NCI-H2196 (cell line): ENCODE measurements around the gene ZNF621.
"Not testable (repeated sequence)": the region's sequence is repeated elsewhere in the genome, so short reads cannot be mapped to it uniquely, and the experiment has no call there.

ENCODE experiments used
- DNase-seq: peaks from one replicate; lab custom pipeline; 2025; ENCODE audit not compliant: unreplicated experiment; lab: John Stamatoyannopoulos, UW

The ZNF621 gene

DNA sequence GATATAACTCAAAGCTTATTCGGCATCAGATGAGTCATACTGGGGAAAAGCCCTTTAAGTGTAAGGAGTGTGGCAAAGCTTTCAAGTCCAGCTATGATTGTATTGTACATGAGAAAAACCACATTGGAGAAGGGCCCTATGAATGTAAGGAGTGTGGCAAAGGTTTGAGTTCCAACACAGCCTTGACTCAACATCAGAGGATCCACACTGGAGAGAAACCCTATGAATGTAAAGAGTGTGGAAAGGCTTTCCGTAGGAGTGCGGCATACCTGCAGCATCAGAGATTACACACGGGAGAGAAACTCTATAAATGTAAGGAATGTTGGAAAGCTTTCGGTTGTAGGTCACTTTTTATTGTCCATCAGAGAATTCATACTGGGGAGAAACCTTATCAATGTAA lies 7.5 kb downstream of the ZNF621 start:
- no peak for DNase-seq

DNA sequence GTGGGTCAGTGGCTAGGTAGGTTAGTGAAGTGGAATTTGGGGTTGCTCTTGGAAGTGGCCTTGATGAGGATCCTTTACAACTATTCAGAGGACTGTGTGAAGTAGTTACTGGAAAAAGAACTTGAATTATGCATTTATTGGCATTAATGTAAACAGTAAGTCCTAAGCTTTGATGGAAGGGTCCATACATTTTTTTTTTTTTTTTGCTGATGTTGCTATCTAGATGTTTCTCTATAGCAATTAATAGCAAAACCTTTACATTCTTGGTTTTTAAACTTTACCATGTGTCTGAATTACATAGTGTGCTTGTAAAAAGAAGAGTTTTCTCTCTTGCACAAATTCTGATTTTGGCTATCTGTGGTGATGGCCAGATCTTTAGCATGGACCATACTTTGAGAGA lies 9.5 kb downstream of the ZNF621 start:
- DNase-seq: no peak

GRCh38 chr3:40546816-40547215 lies 22.1 kb downstream of the ZNF621 start:
- DNase-seq: no peak

GRCh38 chr3:40550167-40550566 lies 25.4 kb downstream of the ZNF621 start:
- DNase-seq: no peak

- DNase-seq: no peak
Observed at GRCh38 chr3:40557575-40558161, 32.9 kb downstream of the ZNF621 start.

DNA sequence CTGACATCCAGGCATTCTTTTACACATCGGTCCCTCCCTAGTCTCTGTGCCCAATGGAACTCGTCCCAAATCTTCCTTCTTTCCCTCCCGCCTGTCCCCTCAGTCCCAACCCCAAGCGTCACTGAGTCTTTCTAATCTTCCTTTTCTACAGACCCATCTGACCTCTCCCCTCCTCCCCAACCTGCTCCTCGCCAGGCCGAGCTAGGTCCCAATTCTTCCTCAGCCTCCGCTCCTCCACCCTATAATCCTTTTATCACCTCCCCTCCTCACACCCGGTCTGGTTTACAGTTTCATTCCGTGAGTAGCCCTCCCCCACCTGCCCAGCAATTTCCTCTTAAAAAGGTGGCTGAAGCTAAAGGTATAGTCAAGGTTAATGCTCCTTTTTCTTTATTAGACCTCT lies 37.7 kb downstream of the ZNF621 start:
- DNase-seq: not testable (repeated sequence)

DNA sequence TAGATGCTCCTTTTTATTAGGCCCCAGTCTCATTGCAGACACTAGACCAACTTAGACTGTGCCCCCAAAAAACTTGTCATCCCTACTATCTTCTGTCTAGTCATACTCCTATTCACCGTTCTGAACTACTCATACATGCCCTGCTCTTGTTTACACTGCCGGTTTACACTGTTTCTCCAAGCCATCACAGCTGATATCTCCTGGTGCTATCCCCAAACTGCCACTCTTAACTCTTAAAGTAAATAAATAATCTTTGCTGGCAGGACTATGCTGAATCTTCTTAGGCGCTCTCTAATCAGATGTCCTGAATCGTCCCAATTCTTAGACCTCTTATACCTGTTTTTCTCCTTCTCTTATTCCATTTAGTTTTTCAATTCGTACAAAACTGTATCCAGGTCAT lies 40.9 kb downstream of the ZNF621 start:
- not testable (repeated sequence) for DNase-seq

DNA sequence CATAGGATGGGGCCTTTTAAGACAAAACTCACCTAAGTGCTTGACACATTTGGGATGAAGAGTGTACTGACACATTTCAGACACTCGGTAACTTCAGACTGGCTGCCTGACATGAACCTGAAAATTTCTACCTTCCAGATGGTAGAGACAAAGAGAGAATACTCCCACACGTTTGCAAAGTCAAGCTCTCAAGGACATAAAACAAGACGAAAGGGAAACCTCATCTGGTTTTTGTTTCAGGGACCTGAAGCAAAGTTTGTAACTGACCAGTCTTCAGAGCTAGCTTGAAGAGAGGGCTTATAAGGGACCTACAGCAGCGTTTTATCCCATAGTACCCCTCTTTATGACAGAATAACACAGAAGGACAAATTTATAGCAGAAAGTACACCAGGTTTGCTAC lies 41.9 kb downstream of the ZNF621 start:
- DNase-seq: no peak

DNA sequence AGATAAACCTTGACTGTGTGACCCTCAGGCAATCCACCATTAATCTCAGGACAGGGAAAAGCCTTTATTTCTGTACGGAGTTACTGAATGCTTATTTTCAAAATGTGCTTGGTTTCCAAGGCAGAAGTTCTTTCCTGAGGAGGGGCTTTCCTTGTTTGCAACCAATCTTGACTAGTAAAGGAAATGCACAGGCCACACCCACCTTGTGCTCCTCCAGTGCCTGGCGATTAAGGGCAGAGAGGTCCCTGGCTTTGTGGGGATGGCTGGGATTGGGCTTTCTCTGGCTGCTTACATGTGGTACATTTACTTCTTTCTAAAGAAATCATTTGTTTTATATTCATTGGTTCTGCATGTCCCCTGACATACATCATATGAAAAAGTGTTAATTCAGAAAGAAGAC lies 47.8 kb downstream of the ZNF621 start:
- no peak for DNase-seq

GRCh38 chr3:40574050-40574449 lies 49.3 kb downstream of the ZNF621 start:
- no peak for DNase-seq

DNA sequence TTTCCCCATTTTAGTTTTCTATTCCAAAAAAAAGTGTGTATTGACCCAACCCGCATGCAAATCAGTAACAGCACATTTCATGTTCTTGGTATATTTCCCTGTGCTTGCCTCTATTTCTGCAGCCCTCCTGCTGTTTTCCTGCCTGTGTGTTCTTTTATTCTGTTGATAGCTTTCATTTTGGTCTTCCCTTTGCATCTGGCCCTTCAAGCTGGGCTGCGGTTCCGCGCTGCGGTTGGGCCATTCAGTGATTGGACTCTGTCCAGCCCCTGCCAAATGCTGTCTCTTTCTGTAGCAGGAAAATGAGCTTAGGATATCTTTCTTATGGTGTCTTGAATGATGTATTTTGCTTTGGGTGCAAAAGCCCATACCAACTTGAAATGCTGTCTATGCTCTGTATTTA lies 49.9 kb downstream of the ZNF621 start:
- DNase-seq: no peak

- DNase-seq: no peak
Observed at GRCh38 chr3:40576396-40576795, 51.6 kb downstream of the ZNF621 start.

DNA sequence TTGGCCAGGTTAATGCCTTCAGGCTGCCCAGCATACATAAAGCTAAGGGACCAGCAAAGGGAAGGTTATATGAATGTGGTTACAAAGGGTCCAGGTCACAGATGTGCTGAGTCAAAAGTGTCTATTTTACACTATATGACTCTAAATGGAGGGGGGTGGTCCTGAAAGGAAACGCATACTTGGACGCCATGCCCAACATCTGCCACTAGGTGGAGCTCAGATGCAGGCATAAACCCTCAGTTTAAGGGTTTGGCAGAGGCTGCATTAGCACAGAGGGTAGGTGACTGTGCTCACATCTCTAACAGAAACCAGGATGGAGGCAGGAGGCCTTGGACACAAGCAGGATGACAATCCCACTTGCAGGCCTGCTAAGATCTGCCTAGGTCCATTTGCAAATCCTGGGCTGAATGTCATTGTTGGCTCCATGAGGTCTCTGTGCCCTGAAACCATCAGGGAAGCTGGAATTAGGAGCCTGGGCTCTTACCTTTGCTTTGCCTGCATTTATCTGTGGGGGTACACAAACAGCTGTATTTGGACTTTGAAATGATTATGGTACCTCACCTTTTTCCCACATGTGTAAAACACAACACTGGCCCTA lies 55.8 kb downstream of the ZNF621 start:
- DNase-seq: peak; percentile 49

DNA sequence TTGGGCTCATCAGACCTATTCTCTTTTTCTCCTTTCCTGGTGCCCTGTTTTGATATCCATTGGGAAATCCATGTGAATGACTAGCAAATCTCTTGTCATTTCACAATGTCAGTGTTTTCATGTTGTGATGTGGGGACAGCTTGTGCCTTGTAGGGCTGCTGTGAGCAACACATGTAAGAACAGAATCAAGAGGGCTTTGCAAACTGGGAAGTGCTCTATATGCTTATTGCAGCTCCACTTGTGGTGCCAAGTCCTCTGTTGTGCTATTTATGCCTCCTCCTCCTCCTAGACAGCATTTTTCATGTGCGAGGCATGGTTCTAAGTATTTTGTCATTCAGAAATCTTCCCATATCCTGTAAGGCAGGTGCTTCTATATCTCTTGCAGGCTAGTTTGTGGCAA lies 56.4 kb downstream of the ZNF621 start:
- no peak for DNase-seq

- DNase-seq: no peak
Observed at GRCh38 chr3:40582401-40583027, 57.8 kb downstream of the ZNF621 start.

GRCh38 chr3:40583691-40584090 lies 58.9 kb downstream of the ZNF621 start:
- no peak for DNase-seq

DNA sequence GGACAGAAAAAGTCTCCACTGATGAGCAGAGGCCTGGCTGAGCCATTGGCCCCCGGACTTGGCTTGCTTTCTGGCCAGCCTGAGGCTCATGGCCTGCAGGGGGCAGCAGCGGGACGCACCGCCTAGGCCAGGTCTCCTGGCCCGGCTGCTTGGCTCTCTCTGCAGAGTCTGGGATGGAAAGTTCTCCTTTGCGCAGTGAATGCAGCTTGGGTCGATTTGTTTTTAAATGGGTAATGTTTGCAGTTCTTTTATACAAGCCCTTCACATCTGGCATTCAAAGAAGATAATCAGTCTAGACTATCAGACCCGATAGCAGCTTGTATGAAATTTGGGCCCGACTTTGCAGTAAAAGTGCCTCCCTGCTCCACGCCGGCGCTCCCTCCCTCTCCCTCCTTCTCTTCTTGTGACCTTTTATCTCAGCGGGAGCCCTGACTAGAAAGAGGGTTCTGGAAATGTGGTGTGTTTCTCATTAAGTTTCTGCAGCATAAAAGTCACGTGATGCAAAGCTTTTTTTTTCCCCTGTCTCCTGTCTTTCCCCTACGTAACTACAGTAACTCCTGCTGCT lies 59.9 kb downstream of the ZNF621 start:
- DNase-seq: peak; percentile 57

GRCh38 chr3:40585381-40586016 lies 60.7 kb downstream of the ZNF621 start:
- DNase-seq: no peak

DNA sequence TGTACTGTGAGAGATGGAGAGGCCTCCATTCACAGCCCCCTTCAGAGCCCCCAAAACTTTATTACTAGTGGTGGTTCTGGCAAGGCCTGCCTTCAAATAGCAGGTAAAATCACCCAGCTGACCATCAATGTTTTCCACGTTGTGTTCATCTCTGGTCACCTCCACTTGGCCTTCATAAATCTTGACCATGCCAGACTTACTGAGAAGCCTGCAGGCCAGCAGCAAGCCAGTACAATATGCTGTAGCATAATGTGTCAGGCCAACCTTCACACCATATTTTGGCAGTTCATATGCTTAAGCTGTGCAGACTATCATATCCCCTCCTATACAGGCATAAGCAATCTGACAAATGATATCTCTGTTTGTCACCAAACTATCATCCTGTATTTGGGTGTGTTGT lies 62.1 kb downstream of the ZNF621 start:
- no peak for DNase-seq

DNA sequence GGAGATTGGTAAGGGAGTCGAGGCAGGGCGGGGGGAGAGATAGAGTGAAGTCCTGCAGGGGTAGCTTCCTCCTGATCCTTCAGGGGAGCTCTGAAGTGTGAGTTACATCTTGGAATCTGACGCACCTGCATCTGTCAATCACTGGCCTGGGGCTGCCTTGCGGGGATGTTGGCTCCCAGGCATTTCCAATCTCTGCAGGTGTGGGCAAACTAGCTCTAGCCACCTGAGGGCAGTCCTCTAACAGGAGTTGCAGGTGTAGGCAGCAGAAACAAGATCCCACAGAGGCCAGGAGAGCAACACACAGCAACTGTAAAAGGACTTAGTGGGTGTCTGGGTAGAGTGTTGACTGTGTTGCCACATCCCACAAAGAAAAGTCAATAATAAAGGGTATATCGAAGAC lies 63.6 kb downstream of the ZNF621 start:
- DNase-seq: no peak
